ENCODE results near the gene NRM. TPM values are rescaled to one million over a fixed set of nuclear protein-coding genes. Genes with fewer than 3 reads are reported as not detected.

The NRM gene
- total RNA-seq, 1 experiment from 2014 or later: 13.6 TPM

DNA sequence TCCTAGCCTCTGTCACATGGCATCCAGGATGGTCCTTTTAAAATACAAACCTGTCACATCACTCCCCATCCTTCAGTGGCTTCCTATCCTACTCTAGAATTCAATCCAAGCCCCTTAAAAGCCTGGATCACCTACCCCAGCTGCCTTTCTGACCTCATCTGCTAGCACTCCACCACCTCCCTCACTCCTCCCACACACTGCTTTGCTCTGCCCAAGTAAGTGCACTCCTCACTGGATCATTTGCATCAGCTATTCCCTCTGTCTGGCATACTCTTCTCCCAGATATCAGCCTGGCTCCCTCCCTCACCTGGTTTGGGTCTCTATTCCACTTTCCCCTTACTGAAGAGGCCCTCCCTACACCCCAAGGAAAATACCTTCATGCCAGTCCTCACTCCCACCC, 33.3 kb downstream of the NRM start:
- H4K20me1 ChIP-seq (ENCODE audit: insufficient read depth): no peaks in the 10 kb centered on the region
- CTCF ChIA-PET: no interaction called here

More for the DNA sequence above, 33.3 kb downstream of the NRM start:
- DNase-seq (ENCODE audit: low read depth, low spot score): no peak
- Histone ChIP-seq H3K79me2 (ENCODE audit: insufficient read depth, low read length) (no peaks in the 10 kb centered on the region), H2AFZ (ENCODE audit: low read depth, low read length, poor library complexity, severe bottlenecking) (no peak overlapping the region), H3K9ac (ENCODE audit: low read length) (no peak overlapping the region), H3K36me3 (ENCODE audit: control insufficient read depth in 1 of 2, insufficient read depth in 2 of 2, low read length in 2 of 2) (peaks cover 38 to 68% of the 10 kb centered on the region in 2 experiments; a peak in 3 of 4 replicates), H3K27ac (ENCODE audit: low read depth, low read length) (no peak overlapping the region), H3K4me1 (ENCODE audit: control insufficient read depth in 1 of 2, insufficient read depth in 2 of 2, low read length in 2 of 2) (no peaks in the 10 kb centered on the region), H3K27me3 (ENCODE audit: insufficient read depth, low read length) (no peaks in the 10 kb centered on the region), H3K4me2 (ENCODE audit: low read length) (no peak overlapping the region), H3K9me2 (ENCODE audit: insufficient read depth) (no peaks in the 10 kb centered on the region), H3K9me3 (ENCODE audit: control insufficient read depth in 1 of 2, insufficient read depth in 1 of 2, low read depth in 1 of 2, low read length in 2 of 2) (no peaks in the 10 kb centered on the region), H3K4me3 (replicated peaks in 1 of 2; ENCODE audit: low read depth in 1 of 2, low read length in 2 of 2) (no peak overlapping the region)
- no peak for ATAC-seq
- intact Hi-C loops (cut with micrococcal nuclease): no loop called here
- ChIA-PET RAD21 (ENCODE audit: low non-redundant PET in 1 of 2, low total read pairs in 2 of 2, uncharacterized antibody in 2 of 2, unreplicated experiment in 2 of 2) (no interaction called here), POLR2A (no interaction called here)
- no peak for TF ChIP-seq FOSL1 (IDR thresholded peaks at IDR 0.05; ENCODE audit: low read depth)
- TF ChIP-seq TCF7L2 (IDR thresholded peaks at IDR 0.05; ENCODE audit: borderline replicate concordance, extremely low read depth, insufficient read depth, insufficient read length): no peak
- no peak for TF ChIP-seq EZH2 (IDR thresholded peaks at IDR 0.05)
- TF ChIP-seq SIN3A (IDR thresholded peaks at IDR 0.05; ENCODE audit: low read depth): no peak
- no peak for TF ChIP-seq YY1 (IDR thresholded peaks at IDR 0.05; ENCODE audit: extremely low read depth, insufficient replicate concordance, low read depth, low read length)
- no peak for TF ChIP-seq JUND (IDR thresholded peaks at IDR 0.05)
- TF ChIP-seq ZFX (IDR thresholded peaks at IDR 0.05): no peak
- TF ChIP-seq, protein P1, sequence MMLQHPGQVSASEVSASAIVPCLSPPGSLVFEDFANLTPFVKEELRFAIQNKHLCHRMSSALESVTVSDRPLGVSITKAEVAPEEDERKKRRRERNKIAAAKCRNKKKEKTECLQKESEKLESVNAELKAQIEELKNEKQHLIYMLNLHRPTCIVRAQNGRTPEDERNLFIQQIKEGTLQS (IDR thresholded peaks at IDR 0.05): no peak
- TF ChIP-seq, protein P2, sequence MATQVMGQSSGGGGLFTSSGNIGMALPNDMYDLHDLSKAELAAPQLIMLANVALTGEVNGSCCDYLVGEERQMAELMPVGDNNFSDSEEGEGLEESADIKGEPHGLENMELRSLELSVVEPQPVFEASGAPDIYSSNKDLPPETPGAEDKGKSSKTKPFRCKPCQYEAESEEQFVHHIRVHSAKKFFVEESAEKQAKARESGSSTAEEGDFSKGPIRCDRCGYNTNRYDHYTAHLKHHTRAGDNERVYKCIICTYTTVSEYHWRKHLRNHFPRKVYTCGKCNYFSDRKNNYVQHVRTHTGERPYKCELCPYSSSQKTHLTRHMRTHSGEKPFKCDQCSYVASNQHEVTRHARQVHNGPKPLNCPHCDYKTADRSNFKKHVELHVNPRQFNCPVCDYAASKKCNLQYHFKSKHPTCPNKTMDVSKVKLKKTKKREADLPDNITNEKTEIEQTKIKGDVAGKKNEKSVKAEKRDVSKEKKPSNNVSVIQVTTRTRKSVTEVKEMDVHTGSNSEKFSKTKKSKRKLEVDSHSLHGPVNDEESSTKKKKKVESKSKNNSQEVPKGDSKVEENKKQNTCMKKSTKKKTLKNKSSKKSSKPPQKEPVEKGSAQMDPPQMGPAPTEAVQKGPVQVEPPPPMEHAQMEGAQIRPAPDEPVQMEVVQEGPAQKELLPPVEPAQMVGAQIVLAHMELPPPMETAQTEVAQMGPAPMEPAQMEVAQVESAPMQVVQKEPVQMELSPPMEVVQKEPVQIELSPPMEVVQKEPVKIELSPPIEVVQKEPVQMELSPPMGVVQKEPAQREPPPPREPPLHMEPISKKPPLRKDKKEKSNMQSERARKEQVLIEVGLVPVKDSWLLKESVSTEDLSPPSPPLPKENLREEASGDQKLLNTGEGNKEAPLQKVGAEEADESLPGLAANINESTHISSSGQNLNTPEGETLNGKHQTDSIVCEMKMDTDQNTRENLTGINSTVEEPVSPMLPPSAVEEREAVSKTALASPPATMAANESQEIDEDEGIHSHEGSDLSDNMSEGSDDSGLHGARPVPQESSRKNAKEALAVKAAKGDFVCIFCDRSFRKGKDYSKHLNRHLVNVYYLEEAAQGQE (IDR thresholded peaks at IDR 0.05; ENCODE audit: low read depth): no peak
- TF ChIP-seq CEBPB (IDR thresholded peaks at IDR 0.05; ENCODE audit: low read depth): no peak
- TF ChIP-seq, protein P3, sequence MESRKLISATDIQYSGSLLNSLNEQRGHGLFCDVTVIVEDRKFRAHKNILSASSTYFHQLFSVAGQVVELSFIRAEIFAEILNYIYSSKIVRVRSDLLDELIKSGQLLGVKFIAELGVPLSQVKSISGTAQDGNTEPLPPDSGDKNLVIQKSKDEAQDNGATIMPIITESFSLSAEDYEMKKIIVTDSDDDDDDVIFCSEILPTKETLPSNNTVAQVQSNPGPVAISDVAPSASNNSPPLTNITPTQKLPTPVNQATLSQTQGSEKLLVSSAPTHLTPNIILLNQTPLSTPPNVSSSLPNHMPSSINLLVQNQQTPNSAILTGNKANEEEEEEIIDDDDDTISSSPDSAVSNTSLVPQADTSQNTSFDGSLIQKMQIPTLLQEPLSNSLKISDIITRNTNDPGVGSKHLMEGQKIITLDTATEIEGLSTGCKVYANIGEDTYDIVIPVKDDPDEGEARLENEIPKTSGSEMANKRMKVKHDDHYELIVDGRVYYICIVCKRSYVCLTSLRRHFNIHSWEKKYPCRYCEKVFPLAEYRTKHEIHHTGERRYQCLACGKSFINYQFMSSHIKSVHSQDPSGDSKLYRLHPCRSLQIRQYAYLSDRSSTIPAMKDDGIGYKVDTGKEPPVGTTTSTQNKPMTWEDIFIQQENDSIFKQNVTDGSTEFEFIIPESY (IDR thresholded peaks at IDR 0.05; ENCODE audit: extremely low read depth, insufficient replicate concordance, low read length): no peak
- no peak for TF ChIP-seq RAD21 (IDR thresholded peaks at IDR 0.05; ENCODE audit: low read depth)
- no peak for TF ChIP-seq EGR1 (IDR thresholded peaks at IDR 0.05; ENCODE audit: low read depth)
- TF ChIP-seq SRF (IDR thresholded peaks at IDR 0.05; ENCODE audit: low read depth): no peak
- TF ChIP-seq ZNF274 (IDR thresholded peaks at IDR 0.05; ENCODE audit: low read depth, low read length): no peak
- TF ChIP-seq, protein P4, sequence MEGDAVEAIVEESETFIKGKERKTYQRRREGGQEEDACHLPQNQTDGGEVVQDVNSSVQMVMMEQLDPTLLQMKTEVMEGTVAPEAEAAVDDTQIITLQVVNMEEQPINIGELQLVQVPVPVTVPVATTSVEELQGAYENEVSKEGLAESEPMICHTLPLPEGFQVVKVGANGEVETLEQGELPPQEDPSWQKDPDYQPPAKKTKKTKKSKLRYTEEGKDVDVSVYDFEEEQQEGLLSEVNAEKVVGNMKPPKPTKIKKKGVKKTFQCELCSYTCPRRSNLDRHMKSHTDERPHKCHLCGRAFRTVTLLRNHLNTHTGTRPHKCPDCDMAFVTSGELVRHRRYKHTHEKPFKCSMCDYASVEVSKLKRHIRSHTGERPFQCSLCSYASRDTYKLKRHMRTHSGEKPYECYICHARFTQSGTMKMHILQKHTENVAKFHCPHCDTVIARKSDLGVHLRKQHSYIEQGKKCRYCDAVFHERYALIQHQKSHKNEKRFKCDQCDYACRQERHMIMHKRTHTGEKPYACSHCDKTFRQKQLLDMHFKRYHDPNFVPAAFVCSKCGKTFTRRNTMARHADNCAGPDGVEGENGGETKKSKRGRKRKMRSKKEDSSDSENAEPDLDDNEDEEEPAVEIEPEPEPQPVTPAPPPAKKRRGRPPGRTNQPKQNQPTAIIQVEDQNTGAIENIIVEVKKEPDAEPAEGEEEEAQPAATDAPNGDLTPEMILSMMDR (IDR thresholded peaks at IDR 0.05 in 2 of 3, conservative IDR thresholded peaks at IDR 0.05 in 1 of 3; ENCODE audit: borderline replicate concordance in 1 of 3, insufficient read depth in 1 of 3, low read depth in 2 of 3, low read length in 2 of 3): no peak
- TF ChIP-seq CBX3 (IDR thresholded peaks at IDR 0.05; ENCODE audit: low read depth): no peak
- BruUV-seq (replicated peaks): no TSS peak
